LNCaP clone FGC (cell line): ENCODE data around the gene CCND2.

Experiments
- DNase-seq: peaks from one replicate; pipeline ENCODE4 v3.0.0-alpha.2; 2011; ENCODE audit warnings: low read depth
- H3K4me3 ChIP-seq: 2 replicates; pipeline ENCODE4 v1.5.1; 2011; ENCODE audit warnings: mild to moderate bottlenecking, low read depth, low read length, control low read depth
- CTCF ChIP-seq: IDR thresholded peaks from 2 replicates; pipeline ENCODE4 v1.5.1; 2012; ENCODE audit warnings: mild to moderate bottlenecking; ENCODE audit not compliant: control insufficient read depth, insufficient read depth; ENCODE audit errors: extremely low read depth

CCND2 gene

GRCh38 chr12:4286228-4286627 is 12.7 kb downstream of the CCND2 start:
- 0 out of 2 replicates have a peak, but pooled peaks have one; percentile 20 for TF ChIP-seq CTCF
- no peak for DNase-seq
- H3K4me3 ChIP-seq = no peak overlapping the region

- TF ChIP-seq CTCF = no peak
- no peak overlapping the region for H3K4me3 ChIP-seq
- DNase-seq = no peak
These were observed 13.3 kb downstream of the CCND2 start for GRCh38 chr12:4286771-4287317.

- no peak overlapping the region for H3K4me3 ChIP-seq
- DNase-seq = no peak
- no peak for TF ChIP-seq CTCF
These were observed 14.0 kb downstream of the CCND2 start for GRCh38 chr12:4287325-4288211.

GRCh38 chr12:4288296-4289131 is 15.0 kb downstream of the CCND2 start:
- no peak overlapping the region for H3K4me3 ChIP-seq
- DNase-seq = no peak
- TF ChIP-seq CTCF = no peak

- no peak for TF ChIP-seq CTCF
- no peak overlapping the region for H3K4me3 ChIP-seq
- no peak for DNase-seq
These were observed 15.8 kb downstream of the CCND2 start for GRCh38 chr12:4289231-4289878.

GRCh38 chr12:4289998-4290790 is 16.6 kb downstream of the CCND2 start:
- no peak for TF ChIP-seq CTCF
- H3K4me3 ChIP-seq = no peak overlapping the region
- no peak for DNase-seq
